Stimulated activated CD4-positive, alpha-beta T cell treated with anti-CD3 and anti-CD28 coated beads, Interleukin-1b, Interleukin-23, amount 100 ng/mL, for 48 hours (primary cell): ENCODE measurements around the gene ZNF558.
A peak's percentile ranks its signal among the peaks of the same experiment; 100 is the strongest.

Source experiments
- DNase-seq: peaks from one replicate; pipeline ENCODE4 v3.0.0-alpha.2; 2020

ZNF558 gene

DNA sequence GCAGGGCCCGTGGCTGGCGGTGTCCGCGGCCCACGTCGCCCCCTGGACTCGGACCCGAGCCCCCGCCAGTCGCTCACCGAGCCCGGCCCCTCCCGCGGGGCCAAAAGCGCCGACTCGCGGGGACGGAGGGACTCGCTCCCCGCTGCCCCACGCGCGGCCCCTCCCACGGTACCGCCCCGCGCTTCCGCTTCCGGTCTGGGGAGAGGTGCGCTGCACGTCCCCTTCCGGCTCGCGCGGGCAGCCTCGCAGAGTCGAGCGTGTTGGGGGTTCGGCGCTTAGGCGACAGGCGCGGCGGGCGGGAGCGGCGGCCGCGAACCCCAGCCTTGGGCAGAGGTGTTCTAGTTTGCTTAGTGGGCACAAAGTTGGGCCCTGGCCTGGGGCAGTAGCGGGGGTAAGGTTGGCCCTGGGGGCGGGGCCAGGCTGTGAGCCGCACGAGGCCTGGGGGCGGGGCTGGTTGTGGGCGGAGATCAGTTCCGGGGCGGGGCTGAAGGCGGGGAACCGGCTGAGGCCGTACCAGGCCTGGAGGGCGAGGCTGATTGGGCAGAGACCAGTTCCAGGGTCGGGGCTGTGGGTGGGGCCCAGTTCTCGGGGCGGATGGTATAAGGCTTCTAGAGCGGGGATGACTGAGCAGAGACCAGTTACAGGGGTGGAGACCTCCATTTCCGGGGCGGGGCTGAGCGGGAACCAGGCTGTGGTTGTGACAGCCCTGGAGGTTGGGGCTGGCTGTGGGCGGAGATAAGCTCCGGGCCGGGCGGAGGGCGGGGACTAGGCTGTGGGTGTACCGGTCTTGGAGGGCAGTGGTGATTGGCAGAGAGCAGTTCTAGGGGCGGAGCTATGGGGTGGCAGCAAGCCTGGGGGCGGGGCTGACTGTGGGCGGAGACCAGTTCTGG, at the start of gene ZNF558, which contains the start of gene MBD3L1:
Gene ZNF558 (minus strand): TSS at position 173 of the 890 bp plus-strand sequence. CDS start 9,645 bp downstream, outside the sequence.
Gene MBD3L1 (plus strand): TSS at position 246 of the 890 bp plus-strand sequence. CDS start 10,302 bp downstream, outside the sequence.
- peak; percentile 99 for DNase-seq

- DNase-seq = no peak
These were observed 49.4 kb upstream of the ZNF558 start for GRCh38 chr19:8881512-8881911.

DNA sequence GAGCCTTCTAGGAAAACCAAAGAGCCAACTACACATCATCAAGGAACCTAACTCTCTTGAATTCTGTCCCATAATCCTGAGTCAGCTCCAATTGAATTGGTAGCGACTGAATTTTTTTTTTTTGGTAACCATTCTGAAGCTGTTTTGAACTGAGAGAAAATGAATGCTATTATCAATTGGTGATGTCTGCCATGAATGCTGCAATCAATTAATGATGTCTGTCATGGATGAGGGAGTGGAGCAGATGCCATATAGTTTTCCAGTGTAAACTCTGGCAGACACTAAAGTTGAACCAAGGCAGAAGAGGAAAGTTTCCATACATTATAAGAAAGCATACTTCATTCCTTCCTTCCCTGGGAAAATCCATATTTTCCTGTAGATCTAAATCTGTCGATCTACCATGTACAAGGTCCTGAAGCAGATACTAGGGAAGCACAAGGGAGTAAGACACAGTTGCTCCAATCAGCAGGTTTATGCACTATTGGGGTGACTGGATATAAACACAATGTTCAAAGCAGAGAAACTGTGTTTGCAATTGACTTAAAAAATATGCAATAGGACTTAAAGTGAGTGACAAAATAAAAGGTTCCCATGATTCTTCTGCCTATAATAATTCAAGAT, 48.9 kb upstream of the ZNF558 start:
- DNase-seq = no peak

DNA sequence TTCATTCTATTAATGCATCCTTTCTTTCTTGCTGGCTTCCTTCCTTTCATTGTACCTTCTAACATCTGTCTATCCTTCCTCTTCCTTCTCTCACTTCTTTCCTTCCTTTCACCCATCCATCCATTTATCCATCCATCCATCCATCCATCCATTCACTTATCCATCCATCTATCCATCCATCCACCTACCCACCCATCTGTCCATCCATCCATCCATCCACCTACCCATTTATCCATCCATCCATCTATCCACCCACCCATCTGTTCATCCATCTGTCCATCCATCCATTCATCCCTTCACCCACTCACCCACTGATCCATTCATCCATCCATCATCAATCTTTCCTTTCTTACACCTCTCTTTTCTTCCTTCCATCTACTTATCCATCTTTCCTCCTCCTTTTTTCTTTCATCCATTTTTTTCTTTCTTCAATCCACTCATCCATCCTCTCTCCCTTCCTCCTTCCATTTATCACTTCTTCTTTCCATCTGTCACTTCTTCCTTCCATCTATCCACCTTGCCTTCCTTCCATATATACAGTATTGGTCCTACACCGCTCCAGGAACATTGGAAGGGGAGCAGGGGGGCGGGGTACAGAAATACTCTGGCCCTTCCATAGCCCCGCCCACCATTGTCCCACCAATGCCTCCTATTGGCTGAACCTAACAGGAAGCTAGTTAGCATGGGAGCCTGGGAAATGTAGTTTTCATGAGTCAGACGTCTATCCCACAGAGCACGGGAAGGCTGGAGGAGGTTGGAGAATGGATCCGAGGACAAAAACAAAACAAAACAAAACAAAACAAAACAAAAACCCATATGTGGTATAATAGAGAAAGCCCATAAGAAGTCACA, 46.0 kb upstream of the ZNF558 start:
- DNase-seq = no peak

DNA sequence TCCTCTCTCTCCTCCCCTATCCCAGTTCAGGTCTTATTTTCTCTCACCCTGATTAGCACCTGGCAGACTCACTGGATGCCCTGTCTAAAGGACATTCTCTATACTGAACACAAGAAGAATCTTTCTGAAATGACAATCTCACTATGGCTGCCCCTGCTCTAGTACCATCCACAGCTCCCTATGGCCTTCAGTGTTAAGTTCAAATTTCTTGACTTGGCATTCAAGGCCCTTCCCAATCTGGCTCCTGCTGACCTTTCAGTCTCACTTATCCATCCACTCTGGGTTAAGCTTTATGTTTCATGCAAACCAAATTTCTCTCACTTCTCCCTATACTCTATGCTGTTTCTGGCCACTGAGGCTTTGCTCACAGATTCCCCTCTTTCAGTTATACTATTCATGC, 34.2 kb upstream of the ZNF558 start:
- DNase-seq = no peak

GRCh38 chr19:8858260-8858659, 26.2 kb upstream of the ZNF558 start:
- DNase-seq = no peak

DNA sequence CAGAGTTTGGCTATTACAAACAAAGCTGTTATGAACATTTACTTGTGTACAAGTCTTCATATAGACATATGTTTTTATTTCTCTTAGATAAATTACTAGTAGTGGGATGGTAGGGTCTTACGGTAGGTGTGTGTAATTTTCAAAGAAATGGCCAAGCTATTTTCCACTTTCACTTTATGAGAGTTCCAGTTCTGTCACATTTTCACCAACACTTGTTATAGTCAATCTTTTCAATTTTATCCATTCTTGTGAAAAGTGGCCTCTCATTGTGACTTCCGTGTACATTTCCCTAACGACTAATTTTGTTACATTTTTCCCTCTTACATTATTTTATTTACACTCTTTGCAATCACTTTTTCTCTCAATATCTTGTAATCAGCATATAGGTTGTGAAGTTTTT, 18.4 kb upstream of the ZNF558 start:
- no peak for DNase-seq

DNA sequence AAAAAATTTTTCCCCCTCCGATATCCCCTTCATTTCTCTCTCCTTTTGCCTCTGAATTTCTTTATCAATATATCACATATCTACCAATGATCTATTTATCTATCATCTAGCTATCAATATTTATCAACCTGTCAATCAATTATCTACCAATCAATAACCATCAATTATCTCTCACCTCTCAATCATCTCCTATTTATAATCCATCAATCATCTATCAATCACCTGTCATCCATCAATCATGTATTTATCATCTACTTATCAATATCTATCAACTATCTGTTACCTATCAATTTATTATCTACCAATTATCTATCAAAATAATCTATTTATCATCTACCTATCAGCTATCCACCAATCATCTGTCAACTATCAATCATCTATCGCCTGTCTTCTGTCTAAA, 17.1 kb upstream of the ZNF558 start:
- DNase-seq = no peak

GRCh38 chr19:8846819-8847218, 14.7 kb upstream of the ZNF558 start:
- no peak for DNase-seq

DNA sequence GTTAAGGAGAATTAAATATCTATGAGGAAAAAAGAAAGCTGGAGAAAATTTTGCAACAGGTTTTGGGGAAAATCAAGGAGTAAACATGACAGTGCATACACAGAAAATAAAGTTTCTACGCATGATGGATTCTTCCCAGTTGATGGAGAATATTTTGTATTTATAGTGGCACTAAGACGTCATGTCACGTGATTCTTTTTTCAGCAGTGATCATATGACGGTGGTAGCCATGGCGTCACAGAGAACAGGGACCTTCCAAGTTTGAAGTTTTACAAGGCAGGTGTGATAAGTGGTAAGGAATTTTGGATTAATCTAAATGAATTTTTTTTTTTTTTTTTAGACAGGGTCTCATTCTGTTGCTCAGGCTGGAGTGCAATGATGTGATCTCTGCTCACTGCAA, 8.6 kb upstream of the ZNF558 start:
- no peak for DNase-seq

- DNase-seq = no peak
These were observed 3.8 kb upstream of the ZNF558 start for GRCh38 chr19:8835877-8836276.

DNA sequence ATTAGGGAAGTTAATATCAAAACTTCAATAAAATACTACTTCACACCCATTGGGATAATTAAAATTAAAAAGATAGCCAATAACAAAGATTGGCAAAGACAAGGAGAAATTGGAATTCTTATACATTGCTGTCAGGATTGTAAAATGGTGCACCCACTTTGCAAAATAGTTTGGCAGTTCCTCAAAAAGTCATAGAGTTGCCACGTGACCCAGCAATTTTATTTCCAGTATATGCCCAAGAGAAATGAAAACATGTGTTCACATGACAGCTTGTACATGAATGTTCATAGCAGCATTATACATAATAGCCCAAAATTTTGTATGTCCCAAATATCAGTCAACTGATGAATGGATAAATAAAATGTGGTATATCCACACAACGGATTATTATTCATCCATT, 3.3 kb upstream of the ZNF558 start:
- no peak for DNase-seq

DNA sequence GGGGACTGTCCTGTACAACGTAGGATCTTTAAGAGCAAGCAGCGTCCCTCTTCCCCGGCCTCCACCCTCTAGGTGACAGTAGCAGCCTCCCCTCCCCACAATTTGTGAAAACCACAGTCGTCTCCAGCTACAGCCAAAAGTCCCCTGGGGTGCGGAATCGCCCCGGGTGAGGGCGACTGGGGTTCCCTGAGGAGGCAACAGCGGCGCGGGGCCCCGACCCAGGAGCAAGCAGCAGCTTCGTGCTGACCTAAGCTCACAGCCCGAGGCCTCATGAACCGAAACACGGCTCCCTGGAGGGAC, 322 bp downstream of the ZNF558 start:
- DNase-seq = no peak

- DNase-seq = no peak
These were observed 731 bp downstream of the ZNF558 start for GRCh38 chr19:8831373-8831772.

- DNase-seq = no peak
These were observed 4.8 kb downstream of the ZNF558 start for GRCh38 chr19:8827277-8827676.

DNA sequence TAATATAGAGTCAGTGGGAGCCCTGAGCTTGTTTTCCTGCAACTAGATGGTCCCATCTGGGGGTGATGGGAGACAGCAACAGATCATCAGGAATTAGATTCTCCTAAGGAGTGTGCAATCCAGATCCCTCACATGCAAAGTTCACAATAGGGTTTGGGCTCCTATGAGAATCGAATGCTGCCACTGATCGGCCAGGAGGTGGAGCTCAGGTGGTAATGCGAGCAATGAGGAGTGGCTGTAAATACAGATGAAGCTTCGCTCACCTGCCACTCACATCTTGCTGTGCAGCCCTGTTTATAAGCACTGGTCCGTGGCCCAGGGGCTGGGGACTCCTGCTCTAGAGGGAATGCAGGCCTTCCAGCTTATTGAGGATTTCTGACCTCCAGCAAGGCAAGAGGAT, 5.7 kb downstream of the ZNF558 start:
- DNase-seq = no peak

- no peak for DNase-seq
These were observed 10.3 kb downstream of the ZNF558 start for GRCh38 chr19:8821748-8822241.

DNA sequence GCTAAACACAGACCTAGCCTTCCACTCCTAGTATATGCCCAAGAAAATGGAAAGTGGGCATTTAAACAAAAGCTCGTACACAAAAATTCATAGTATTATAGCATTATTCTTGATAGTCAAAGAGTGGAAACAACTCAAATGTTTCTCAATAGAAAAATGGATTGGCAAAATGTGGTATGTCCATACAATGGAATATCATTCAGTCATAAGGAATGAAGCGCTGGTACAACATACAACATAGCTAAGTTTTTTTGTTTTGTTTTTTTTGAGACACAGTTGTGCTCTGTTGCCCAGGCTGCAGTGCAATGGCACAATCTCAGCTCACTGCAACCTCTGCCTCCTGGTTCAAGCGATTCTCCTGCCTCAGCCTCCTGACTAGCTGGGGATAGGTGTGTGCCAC, 11.9 kb downstream of the ZNF558 start:
- no peak for DNase-seq

- DNase-seq = no peak
These were observed 16.3 kb downstream of the ZNF558 start for GRCh38 chr19:8815780-8816179.

- DNase-seq = no peak
These were observed 17.9 kb downstream of the ZNF558 start for GRCh38 chr19:8814176-8814575.

DNA sequence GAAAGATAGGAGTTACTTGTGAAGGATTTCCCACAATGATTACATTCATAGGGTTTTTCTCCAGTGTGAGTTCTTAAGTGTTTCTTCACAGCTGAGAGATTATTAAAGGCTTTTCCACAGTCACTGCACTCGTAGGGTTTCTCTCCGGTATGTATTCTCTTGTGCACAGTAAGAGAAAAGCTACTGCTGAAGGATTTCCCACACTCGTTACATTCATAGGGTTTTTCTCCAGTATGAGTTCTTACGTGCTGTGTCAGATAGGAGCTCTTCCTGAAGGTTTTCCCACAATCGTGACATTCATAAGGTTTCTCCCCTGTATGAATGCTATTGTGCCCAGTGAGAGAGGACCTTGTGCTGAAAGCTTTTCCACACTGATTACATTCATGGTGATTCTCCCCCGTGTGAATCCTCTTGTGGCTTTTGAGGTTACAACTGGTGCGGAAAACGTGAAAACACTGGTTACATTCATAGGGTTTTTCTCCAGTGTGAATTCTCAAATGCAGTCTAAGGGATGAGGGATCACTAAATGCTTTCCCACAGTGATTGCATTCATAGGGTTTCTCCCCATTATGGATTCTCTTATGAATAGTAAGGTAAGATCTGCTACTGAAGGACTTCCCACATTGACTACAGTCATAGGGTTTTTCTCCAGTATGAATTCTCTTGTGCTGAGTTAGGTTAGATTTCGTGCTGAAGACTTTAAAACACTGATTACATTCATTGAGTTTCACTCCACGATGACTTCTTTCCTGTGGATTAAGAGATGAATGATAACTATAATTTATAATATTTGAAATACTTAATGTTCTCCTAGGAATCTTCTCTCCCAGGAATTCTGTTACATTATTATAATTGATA, 20.6 kb downstream of the ZNF558 start:
- no peak for DNase-seq

DNA sequence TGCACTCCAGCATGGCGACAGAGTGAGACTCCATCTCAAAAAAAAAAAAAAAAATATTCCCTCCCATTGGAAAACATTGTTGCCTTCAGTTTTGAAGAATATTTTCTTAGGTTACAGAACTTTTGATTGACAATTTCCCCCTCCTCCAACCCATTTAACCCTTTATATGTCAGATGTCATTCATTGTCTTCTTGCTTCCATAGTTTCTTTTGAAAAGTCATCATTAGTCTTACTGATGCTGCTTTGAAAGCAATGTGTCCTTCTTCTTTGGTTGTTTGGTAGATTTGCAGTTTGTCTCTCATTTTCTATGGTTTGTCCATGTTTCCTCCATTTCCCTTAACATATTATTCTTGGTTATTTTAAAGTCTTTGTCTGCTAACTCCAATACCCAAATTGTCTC, 25.4 kb downstream of the ZNF558 start:
- no peak for DNase-seq
